Right lobe of liver (tissue), 4 donors: Measurements from ENCODE around the gene NES.

Source experiments
- CTCF ChIP-seq, 4 donors: fragments of 200-600 bp in 3 of 4; fragments of 450-650 bp in 1 of 4; IDR thresholded peaks; one replicate each; pipeline versions ENCODE4 v1.5.1 to v1.8.0; 2016 to 2022; ENCODE audit warnings: antibody characterized with exemption in 4 of 4, mild to moderate bottlenecking in 2 of 4
- POLR2A ChIP-seq: fragments of 450-650 bp; IDR thresholded peaks from one replicate; pipeline ENCODE4 v1.6.1; 2017; ENCODE audit warnings: antibody characterized with exemption, mild to moderate bottlenecking
- donor health status: DM: no; HTN: no; CAD: no.
- donor health status: DM: no; HTN: no; CAD: no.
- donor health status: DM: no; HTN: yes; CAD: no.

- TF ChIP-seq CTCF (IDR thresholded peaks at IDR 0.05) (no peak), POLR2A (no peak)
Measured at GRCh38 chr1:156697481-156697880, 20.3 kb upstream of the NES start.
